HUES48 (cell line): ENCODE results near the gene PEX12.

ENCODE experiments used
- H3K27ac ChIP-seq: one replicate; pipeline ENCODE4 v1.7.0; 2013; ENCODE audit warnings: low read depth, low read length, inconsistent platforms
- H3K27me3 ChIP-seq: 2 replicates; pipeline ENCODE4 v1.6.1; 2013; ENCODE audit warnings: mild to moderate bottlenecking, low read length; ENCODE audit not compliant: control insufficient read depth, insufficient read depth
- H3K36me3 ChIP-seq: 2 replicates; pipeline ENCODE4 v1.6.1; 2013; ENCODE audit warnings: low read length; ENCODE audit not compliant: control insufficient read depth, insufficient read depth
- H3K4me1 ChIP-seq: 2 replicates; pipeline ENCODE4 v1.6.1; 2013; ENCODE audit warnings: mild to moderate bottlenecking, low read length; ENCODE audit not compliant: control insufficient read depth, insufficient read depth
- H3K4me3 ChIP-seq: 2 replicates; pipeline ENCODE4 v1.5.1; 2013; ENCODE audit warnings: mild to moderate bottlenecking, low read depth, low read length
- H3K9ac ChIP-seq: 2 replicates; pipeline ENCODE4 v1.6.1; 2013; ENCODE audit warnings: mild to moderate bottlenecking, low read depth, low read length, moderate library complexity
- H3K9me3 ChIP-seq: 2 replicates; pipeline ENCODE4 v1.6.1; 2013; ENCODE audit warnings: low read length; ENCODE audit not compliant: control insufficient read depth, insufficient read depth

PEX12 gene

DNA sequence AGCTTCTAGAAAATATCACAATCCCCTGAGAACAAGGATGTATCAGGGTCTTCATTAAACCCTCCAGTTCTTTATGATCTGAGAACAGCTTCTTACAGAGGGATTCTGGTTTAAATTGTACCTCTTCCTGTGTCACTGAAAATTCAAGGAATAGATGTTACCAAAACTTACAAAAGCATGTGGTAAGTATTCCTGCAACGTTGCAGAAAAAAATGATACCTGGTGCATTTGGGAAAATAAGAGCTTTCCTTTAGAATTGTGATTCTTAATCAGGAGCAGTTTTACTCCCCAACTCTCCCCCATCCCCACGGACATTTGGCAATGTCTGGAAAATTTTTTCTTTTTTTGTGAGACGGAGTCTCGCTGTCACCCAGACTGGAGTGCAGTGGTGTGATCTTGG, 25.1 kb downstream of the PEX12 start:
- Histone ChIP-seq H3K9ac (no peak overlapping the region), H3K9me3 (no peaks in the 10 kb centered on the region), H3K27ac (no peak overlapping the region), H3K27me3 (no peaks in the 10 kb centered on the region; the same call in 1 of the 2 replicates), H3K4me3 (no peak overlapping the region), H3K36me3 (no peaks in the 10 kb centered on the region), H3K4me1 (no peaks in the 10 kb centered on the region)

DNA sequence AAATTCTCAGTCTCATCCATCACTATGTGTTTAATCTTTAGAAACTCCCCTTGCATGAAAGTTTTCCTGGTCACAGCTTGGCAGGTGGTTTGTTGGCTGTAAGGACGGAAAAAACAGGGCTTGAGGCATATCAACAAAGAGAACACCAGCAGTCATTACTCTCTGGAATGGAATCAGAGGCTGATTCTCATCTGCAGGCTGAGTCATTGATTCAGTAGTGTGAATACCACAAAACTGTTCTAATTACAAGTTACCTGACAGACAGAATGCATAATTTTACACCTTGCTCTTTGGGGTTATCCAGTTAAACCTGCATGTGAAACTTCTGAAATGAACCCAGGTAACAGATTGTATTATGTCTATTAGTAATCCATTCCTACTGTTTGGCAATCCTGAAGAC, 29.4 kb downstream of the PEX12 start:
- Histone ChIP-seq H3K36me3 (no peaks in the 10 kb centered on the region), H3K9me3 (no peaks in the 10 kb centered on the region), H3K27ac (no peak overlapping the region), H3K9ac (no peak overlapping the region), H3K4me1 (no peaks in the 10 kb centered on the region), H3K4me3 (no peak overlapping the region), H3K27me3 (no peaks in the 10 kb centered on the region; the same call in 1 of the 2 replicates)

DNA sequence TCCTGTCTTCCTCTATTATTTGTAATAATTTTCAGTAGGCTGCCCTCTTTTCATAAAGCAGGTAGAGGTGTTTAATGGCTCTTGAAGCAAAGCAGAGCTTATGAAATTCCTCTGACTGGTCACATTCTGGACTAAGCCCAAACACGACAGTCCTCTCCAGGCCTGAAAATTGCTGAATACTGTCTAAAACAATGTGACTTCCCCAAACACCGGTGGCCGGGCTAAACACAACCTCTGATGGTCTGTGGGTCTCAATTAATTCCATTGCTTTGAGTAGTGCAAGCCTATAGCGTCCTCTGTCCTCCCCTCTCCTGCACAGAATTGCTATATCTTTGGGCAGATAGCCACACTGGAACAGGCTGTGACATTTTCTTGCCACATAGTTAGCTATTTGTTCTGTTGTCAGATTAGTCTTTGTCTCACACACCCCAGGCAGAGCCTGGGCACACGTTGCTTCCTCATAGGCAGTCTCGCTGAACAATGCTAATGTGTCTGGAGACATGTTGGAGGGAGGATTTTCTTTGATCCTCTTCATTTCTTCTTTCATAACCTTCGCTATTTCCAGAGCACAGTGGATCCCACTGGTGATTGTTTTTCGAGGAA, 30.1 kb downstream of the PEX12 start:
- Histone ChIP-seq H3K4me3 (no peak overlapping the region), H3K27me3 (no peaks in the 10 kb centered on the region; the same call in 1 of the 2 replicates), H3K4me1 (no peaks in the 10 kb centered on the region), H3K27ac (no peak overlapping the region), H3K9me3 (no peaks in the 10 kb centered on the region), H3K9ac (no peak overlapping the region), H3K36me3 (no peaks in the 10 kb centered on the region)

DNA sequence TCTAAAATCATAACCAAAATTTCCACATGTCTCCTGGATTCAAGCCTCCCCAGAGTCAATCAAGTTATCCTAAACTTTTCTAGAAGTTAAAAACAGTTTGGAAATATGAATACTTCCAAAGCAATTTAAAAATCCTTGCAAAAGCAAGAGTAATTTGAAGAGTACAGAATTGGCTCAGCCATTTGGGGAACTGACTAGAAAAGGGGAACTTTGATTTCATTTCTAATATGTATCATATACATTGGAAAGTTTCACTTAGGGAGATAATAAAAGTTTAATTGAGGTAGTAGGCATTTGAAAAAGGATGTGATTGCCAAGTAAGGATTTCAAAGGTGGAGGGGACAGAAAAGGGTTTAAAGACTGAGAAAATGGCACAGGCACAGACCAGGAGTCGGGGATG, 31.9 kb downstream of the PEX12 start:
- no peak overlapping the region for H3K9ac ChIP-seq
- H3K9me3 ChIP-seq, result no peaks in the 10 kb centered on the region
- H3K36me3 ChIP-seq, result no peaks in the 10 kb centered on the region
- H3K27ac ChIP-seq, result no peak overlapping the region
- no peaks in the 10 kb centered on the region for H3K4me1 ChIP-seq
- H3K4me3 ChIP-seq, result no peak overlapping the region
- no peaks in the 10 kb centered on the region; the same call in 1 of the 2 replicates for H3K27me3 ChIP-seq

DNA sequence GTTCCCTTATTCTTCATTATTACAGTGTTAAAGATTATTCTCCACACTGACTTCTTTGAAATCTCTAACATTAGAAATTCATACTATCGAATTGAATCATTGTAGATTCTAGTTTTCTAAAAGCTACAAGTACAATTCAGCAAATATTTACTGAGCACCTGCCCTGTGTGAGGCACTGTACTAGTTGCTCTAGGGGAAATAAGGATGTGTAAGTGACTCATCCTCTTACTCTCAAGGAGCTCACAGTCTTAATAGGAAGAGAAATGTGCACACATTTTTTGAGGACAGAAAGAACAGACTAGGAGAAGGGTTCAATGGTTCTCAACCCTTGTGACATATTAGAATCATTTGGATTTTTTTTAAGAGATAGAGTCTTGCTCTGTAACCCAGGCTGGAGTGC, 33.2 kb downstream of the PEX12 start:
- H3K9ac ChIP-seq, result no peak overlapping the region

DNA sequence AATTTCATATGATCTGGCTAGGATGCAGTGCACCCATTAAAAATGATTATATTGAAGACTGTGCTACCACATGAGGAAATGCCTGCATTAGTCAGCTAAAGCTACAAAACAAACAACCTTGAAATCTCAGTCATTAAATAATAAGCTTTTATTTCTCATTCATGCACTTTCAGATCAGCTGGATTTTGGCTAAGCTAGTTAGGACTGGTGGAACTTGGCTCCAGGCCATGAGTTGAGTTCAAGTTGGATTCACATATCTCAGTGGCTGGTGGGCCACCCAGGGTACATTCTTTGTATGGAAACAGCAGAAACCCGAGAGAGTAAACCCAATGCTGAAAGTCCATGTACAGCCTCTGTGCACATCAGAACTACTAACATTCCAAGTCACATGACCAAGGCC, 34.5 kb downstream of the PEX12 start:
- H3K27me3 ChIP-seq, result no peaks in the 10 kb centered on the region; the same call in 1 of the 2 replicates
- no peaks in the 10 kb centered on the region for H3K9me3 ChIP-seq
- H3K4me1 ChIP-seq, result no peaks in the 10 kb centered on the region
- no peak overlapping the region for H3K4me3 ChIP-seq
- H3K9ac ChIP-seq, result no peak overlapping the region
- H3K36me3 ChIP-seq, result no peaks in the 10 kb centered on the region
- H3K27ac ChIP-seq, result no peak overlapping the region

More for the DNA sequence above, 33.2 kb downstream of the PEX12 start:
- H3K4me1 ChIP-seq, result no peaks in the 10 kb centered on the region
- H3K27ac ChIP-seq, result no peak overlapping the region
- H3K9me3 ChIP-seq, result no peaks in the 10 kb centered on the region
- no peaks in the 10 kb centered on the region for H3K36me3 ChIP-seq
- H3K4me3 ChIP-seq, result no peak overlapping the region
- H3K27me3 ChIP-seq, result no peaks in the 10 kb centered on the region; the same call in 1 of the 2 replicates

DNA sequence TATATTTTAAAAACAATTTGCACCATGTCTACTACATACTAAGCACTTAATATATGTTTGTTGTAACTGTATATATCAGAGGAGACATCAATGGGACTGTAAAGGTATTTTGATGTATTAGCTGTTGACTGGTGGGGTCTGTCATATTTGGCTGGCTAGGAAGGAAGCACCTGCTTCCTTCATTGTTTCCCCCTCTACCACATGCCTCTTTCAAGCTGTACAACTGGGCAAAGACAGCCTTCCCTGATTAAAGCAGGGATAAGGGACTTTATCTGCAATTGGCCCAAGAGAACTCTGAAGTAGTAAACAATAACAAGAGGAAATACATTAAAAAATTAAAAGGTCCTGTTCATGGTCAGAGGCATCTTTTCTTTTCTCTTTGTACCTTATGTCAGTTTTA, 35.4 kb downstream of the PEX12 start:
- Histone ChIP-seq H3K36me3 (no peaks in the 10 kb centered on the region), H3K9ac (no peak overlapping the region), H3K9me3 (no peaks in the 10 kb centered on the region), H3K4me3 (no peak overlapping the region), H3K4me1 (no peaks in the 10 kb centered on the region), H3K27ac (no peak overlapping the region), H3K27me3 (no peaks in the 10 kb centered on the region)

DNA sequence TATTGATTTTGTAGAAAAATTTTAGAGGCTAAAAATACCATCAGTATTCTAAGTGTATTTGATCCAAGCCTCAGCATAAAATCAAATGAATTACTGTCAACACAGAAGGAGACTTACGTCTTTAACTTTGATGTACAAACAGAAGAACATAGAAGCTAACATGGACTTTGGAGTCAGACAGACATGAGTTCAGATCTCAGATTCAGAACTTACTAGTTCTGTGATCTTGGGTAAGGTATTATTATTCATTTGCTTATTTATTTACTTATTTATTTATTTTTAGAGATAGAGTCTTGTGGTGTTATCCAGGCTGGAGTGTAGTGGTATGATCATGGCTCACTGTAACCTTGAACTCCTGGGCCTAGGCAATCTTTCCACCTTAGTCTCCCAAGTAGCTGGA, 36.9 kb downstream of the PEX12 start:
- Histone ChIP-seq H3K9ac (no peak overlapping the region), H3K4me1 (no peaks in the 10 kb centered on the region), H3K9me3 (no peaks in the 10 kb centered on the region), H3K4me3 (no peak overlapping the region), H3K27ac (no peak overlapping the region), H3K36me3 (no peaks in the 10 kb centered on the region), H3K27me3 (no peaks in the 10 kb centered on the region)

DNA sequence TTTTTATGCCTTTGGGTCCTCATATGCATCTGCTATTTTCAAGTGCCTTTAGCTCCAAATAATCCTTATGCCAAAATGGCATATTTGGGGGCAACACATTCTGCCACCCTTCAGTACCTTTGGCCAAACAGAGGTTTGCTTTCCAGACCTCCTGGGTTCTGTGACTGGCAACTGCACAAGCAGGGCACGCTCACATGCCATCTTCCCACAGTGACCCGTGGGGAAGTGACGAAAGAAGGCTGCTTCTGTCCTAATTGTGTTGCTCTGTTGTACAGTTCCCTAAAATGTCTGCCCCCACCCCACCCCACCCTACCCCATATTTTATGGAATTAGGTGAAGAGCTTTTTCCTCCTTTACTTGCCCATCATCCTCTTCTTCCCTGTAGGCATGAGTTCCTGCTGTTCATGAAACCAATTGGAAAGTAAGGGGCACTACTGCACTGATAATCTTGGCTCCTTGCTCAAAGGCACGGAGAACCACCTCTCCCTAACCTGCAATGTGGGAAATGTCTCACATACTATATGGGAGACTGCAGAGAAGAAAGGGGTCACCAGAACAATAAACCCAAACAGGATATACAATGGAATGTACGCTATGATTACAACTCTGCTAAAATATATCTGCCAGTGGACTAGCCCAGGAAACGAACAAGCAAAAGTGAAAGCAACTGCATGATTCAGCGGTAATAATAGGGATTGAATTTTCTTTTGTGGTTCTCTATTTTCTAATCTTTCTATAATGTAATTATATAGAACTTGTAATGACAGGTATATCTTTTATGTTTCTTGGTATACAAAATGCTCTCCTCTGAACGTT, 37.6 kb downstream of the PEX12 start:
- no peak overlapping the region for H3K9ac ChIP-seq
- H3K27me3 ChIP-seq, result no peaks in the 10 kb centered on the region
- no peaks in the 10 kb centered on the region for H3K9me3 ChIP-seq
- no peaks in the 10 kb centered on the region for H3K36me3 ChIP-seq
- no peak overlapping the region for H3K4me3 ChIP-seq
- no peak overlapping the region for H3K27ac ChIP-seq
- no peaks in the 10 kb centered on the region for H3K4me1 ChIP-seq

DNA sequence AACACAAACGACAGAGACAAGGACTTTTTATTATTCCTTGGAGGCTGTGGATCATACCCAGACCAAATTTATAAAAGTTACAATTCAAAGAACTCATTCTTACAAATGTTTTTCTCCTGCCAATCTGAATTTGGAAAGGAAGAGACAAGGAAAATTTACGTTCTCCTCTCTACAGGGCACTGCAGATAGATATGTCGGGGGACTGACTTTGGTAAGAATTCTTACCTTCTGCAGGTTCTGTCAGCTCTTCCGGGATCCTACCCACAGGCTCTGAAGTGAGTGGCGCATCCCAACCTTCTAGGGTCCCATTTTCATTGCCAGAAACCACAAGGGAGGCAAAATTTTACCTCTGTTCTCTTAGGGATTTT, 38.7 kb downstream of the PEX12 start:
- H3K27ac ChIP-seq, result no peak overlapping the region
- H3K9me3 ChIP-seq, result no peaks in the 10 kb centered on the region
- H3K9ac ChIP-seq, result no peak overlapping the region
- H3K36me3 ChIP-seq, result no peaks in the 10 kb centered on the region
- no peaks in the 10 kb centered on the region for H3K27me3 ChIP-seq
- no peak overlapping the region for H3K4me3 ChIP-seq
- no peaks in the 10 kb centered on the region for H3K4me1 ChIP-seq

DNA sequence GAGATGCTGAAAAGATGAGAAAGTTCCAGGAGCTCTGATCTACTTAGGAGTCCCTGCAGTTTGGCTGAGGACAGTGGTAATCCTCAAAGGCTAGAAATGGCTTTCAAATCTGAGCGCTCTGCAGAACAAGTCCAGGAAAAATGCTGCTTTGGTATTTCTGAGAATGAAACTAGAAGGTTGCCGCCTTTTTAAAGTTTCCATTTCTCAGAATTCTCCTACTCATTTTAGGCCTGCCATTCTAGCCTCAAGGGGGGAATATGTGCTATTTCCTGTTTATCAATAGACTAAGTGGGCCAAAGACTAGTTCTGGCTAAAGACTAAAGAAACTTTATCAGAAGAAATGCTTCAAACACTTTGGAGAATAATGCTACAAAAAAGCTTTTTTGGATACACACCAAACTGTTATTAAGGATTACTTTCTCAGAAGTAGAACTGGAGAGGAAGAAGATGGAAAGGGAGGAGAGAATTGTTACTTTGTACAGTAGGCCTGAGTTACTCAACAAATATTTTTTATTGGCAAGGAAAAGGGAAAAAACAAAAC, 40.7 kb downstream of the PEX12 start, which contains the start of gene SLFN12L:
Gene SLFN12L (minus strand): TSS at position 78 of the 541 bp plus-strand sequence. CDS start 15,314 bp downstream, outside the sequence.
- H3K36me3 ChIP-seq, result no peaks in the 10 kb centered on the region
- no peak within 1 kb of the TSS for H3K27ac ChIP-seq
- H3K4me3 ChIP-seq, result no peak within 1 kb of the TSS
- H3K4me1 ChIP-seq, result no peaks in the 10 kb centered on the region
- no peaks in the 10 kb centered on the region for H3K9me3 ChIP-seq
- no peaks in the 10 kb centered on the region for H3K27me3 ChIP-seq
- no peak within 1 kb of the TSS for H3K9ac ChIP-seq
